Mucosa of gallbladder (tissue), 1 donor: Measurements from ENCODE around the gene SMKR1. TPM values are rescaled to one million over a fixed set of nuclear protein-coding genes. Genes with fewer than 3 reads are reported as not detected.

Experiments used
- total RNA-seq: library from RNA; stranded (reverse); gene quantifications from one replicate; pipeline ENCODE4 v1.2.1, GENCODE V29; 2021
- donor health status: DM: no; HTN: no; CAD: no.

SMKR1 gene
- total RNA-seq, 1 donor from 2014 or later: 2.0 TPM

Other genes with a start within 250 kb of the SMKR1 start
- gene STRIP2, start 68.1 kb upstream of the SMKR1 start, total RNA-seq: 2.1 TPM
- gene NRF1, start 109.2 kb downstream of the SMKR1 start, total RNA-seq: 16.4 TPM